H9 (cell line): ENCODE measurements around the gene PLEK2. TPM values are rescaled to one million over a fixed set of nuclear protein-coding genes. Genes with fewer than 3 reads are reported as not detected.

ENCODE experiments used
- DNase-seq: peaks from one replicate; pipeline ENCODE4 v3.0.0-alpha.2; 2017
- H2AFZ ChIP-seq: one replicate; pipeline ENCODE4 v1.6.1; 2013; ENCODE audit warnings: mild to moderate bottlenecking, low read length, control low read depth, moderate library complexity
- H2AK5ac ChIP-seq: 2 replicates; pipeline ENCODE4 v1.6.1; 2013; ENCODE audit warnings: low read length, control low read depth, mixed read lengths; ENCODE audit not compliant: insufficient read length
- H2BK120ac ChIP-seq: one replicate; pipeline ENCODE4 v1.6.1; 2013; ENCODE audit warnings: low read depth, mild to moderate bottlenecking, low read length, control low read depth, inconsistent platforms; ENCODE audit not compliant: poor library complexity, severe bottlenecking
- H2BK12ac ChIP-seq: 2 replicates; pipeline ENCODE4 v1.6.1; 2013; ENCODE audit warnings: low read length, control low read depth, mixed read lengths, low read depth; ENCODE audit not compliant: insufficient read length
- H2BK15ac ChIP-seq: 2 replicates; pipeline ENCODE4 v1.6.1; 2013; ENCODE audit warnings: low read depth, low read length, control low read depth
- H2BK20ac ChIP-seq: one replicate; pipeline ENCODE4 v1.6.1; 2013; ENCODE audit warnings: low read depth, mild to moderate bottlenecking, low read length, control low read depth, inconsistent platforms; ENCODE audit not compliant: poor library complexity, severe bottlenecking
- H2BK5ac ChIP-seq: 2 replicates; pipeline ENCODE4 v1.6.1; 2013; ENCODE audit warnings: low read length, control low read depth, mixed read lengths; ENCODE audit not compliant: insufficient read length
- H3K14ac ChIP-seq: 2 replicates; pipeline ENCODE4 v1.6.1; 2013; ENCODE audit warnings: low read length, control low read depth; ENCODE audit not compliant: insufficient read depth
- H3K18ac ChIP-seq: 2 replicates; pipeline ENCODE4 v1.6.1; 2013; ENCODE audit warnings: low read depth, mild to moderate bottlenecking, mixed read lengths, low read length, control low read depth; ENCODE audit not compliant: insufficient read length
- H3K23ac ChIP-seq: 2 replicates; pipeline ENCODE4 v1.6.1; 2013; ENCODE audit warnings: low read length, control low read depth, mixed read lengths, low read depth; ENCODE audit not compliant: insufficient read length
- H3K23me2 ChIP-seq: 2 replicates; pipeline ENCODE4 v1.6.1; 2013; ENCODE audit warnings: low read depth, mild to moderate bottlenecking, mixed read lengths, low read length, control low read depth; ENCODE audit not compliant: insufficient read length, poor library complexity, severe bottlenecking
- H3K27ac ChIP-seq: 2 replicates; pipeline ENCODE4 v1.5.1; 2013; ENCODE audit warnings: low read length, control low read depth, mixed read lengths, low read depth; ENCODE audit not compliant: insufficient read length
- H3K27me3 ChIP-seq: 2 replicates; pipeline ENCODE4 v1.6.1; 2013; ENCODE audit warnings: low read length, control low read depth, inconsistent platforms; ENCODE audit not compliant: insufficient read depth
- H3K4ac ChIP-seq: 2 replicates; pipeline ENCODE4 v1.6.1; 2013; ENCODE audit warnings: low read depth, mild to moderate bottlenecking, control low read depth, inconsistent platforms, low read length, moderate library complexity
- H3K4me1 ChIP-seq: 2 replicates; pipeline ENCODE4 v1.6.1; 2013; ENCODE audit warnings: low read length, control low read depth, inconsistent platforms; ENCODE audit not compliant: insufficient read depth
- H3K4me2 ChIP-seq: 2 replicates; pipeline ENCODE4 v1.6.1; 2013; ENCODE audit warnings: low read length, control low read depth, mixed read lengths; ENCODE audit not compliant: insufficient read length, insufficient read depth
- H3K56ac ChIP-seq: 2 replicates; pipeline ENCODE4 v1.6.1; 2013; ENCODE audit warnings: low read depth, mild to moderate bottlenecking, mixed read lengths, low read length, control low read depth; ENCODE audit not compliant: insufficient read length
- H3K79me1 ChIP-seq: 2 replicates; pipeline ENCODE4 v1.6.1; 2013; ENCODE audit warnings: low read depth, mild to moderate bottlenecking, moderate library complexity, low read length, control low read depth, inconsistent platforms; ENCODE audit not compliant: insufficient read depth, poor library complexity, severe bottlenecking
- H3K79me2 ChIP-seq: 2 replicates; pipeline ENCODE4 v1.6.1; 2013; ENCODE audit warnings: low read length, control low read depth, inconsistent platforms; ENCODE audit not compliant: insufficient read depth
- H3K9ac ChIP-seq: 2 replicates; pipeline ENCODE4 v1.6.1; 2013; ENCODE audit warnings: low read length, control low read depth, mixed read lengths; ENCODE audit not compliant: insufficient read length; ENCODE audit errors: extremely low read depth
- H3K9me3 ChIP-seq: one replicate; pipeline ENCODE4 v1.6.1; 2013; ENCODE audit warnings: low read depth, low read length, inconsistent platforms; ENCODE audit not compliant: control insufficient read depth
- H3T11ph ChIP-seq: one replicate; pipeline ENCODE4 v1.6.1; 2013; ENCODE audit warnings: mild to moderate bottlenecking, low read length, control low read depth, inconsistent platforms
- H4K20me1 ChIP-seq: one replicate; pipeline ENCODE4 v1.6.1; 2013; ENCODE audit not compliant: control insufficient read depth, insufficient read length, insufficient read depth
- H4K5ac ChIP-seq: 2 replicates; pipeline ENCODE4 v1.6.1; 2013; ENCODE audit warnings: low read depth, mild to moderate bottlenecking, mixed read lengths, low read length, control low read depth; ENCODE audit not compliant: insufficient read length
- H4K8ac ChIP-seq: replicated peaks from 2 replicates; pipeline ENCODE4 v1.6.1; 2013; ENCODE audit warnings: low read length, control low read depth, mixed read lengths, low read depth; ENCODE audit not compliant: insufficient read length
- H4K91ac ChIP-seq: 2 replicates; pipeline ENCODE4 v1.6.1; 2013; ENCODE audit warnings: low read depth, mild to moderate bottlenecking, moderate library complexity, mixed read lengths, low read length, control low read depth; ENCODE audit not compliant: insufficient read length
- H3K27ac Mint-ChIP-seq, 3 experiments: 2 replicates in 2 of 3; 3 replicates in 1 of 3; pipeline ENCODE4 v1.8.0; 2020 to 2021; ENCODE audit warnings: mixed read lengths in 3 of 3, mild to moderate bottlenecking in 1 of 3, moderate library complexity in 1 of 3
- H3K27me3 Mint-ChIP-seq: 2 replicates; pipeline ENCODE4 v1.8.0; 2021; ENCODE audit warnings: low read depth, mild to moderate bottlenecking, moderate library complexity, mixed read lengths
- H3K36me3 Mint-ChIP-seq, 3 experiments: 2 replicates in 2 of 3; 3 replicates in 1 of 3; pipeline ENCODE4 v1.8.0; 2020 to 2021; ENCODE audit warnings: low read depth in 3 of 3, mixed read lengths in 3 of 3; ENCODE audit not compliant: insufficient read depth in 1 of 3
- H3K4me1 Mint-ChIP-seq, 2 experiments: 2 replicates each; pipeline ENCODE4 v1.8.0; 2020; ENCODE audit warnings: mixed read lengths in 2 of 2
- H3K4me3 Mint-ChIP-seq, 2 experiments: 2 replicates in 1 of 2; 3 replicates in 1 of 2; pipeline ENCODE4 v1.8.0; 2020 to 2021; ENCODE audit warnings: mild to moderate bottlenecking in 2 of 2, mixed read lengths in 2 of 2, moderate library complexity in 1 of 2
- H3K9me3 Mint-ChIP-seq, 2 experiments: 2 replicates in 1 of 2; 3 replicates in 1 of 2; pipeline ENCODE4 v1.8.0; 2020; ENCODE audit warnings: mild to moderate bottlenecking in 2 of 2, mixed read lengths in 2 of 2, moderate library complexity in 1 of 2
- CTCF ChIP-seq: fragments of 200-600 bp; sonication (generic); conservative IDR thresholded peaks from 3 replicates; pipeline ENCODE4 v1.8.0; 2021; ENCODE audit warnings: antibody characterized with exemption, mild to moderate bottlenecking
- WGBS: extraction: QIAGEN DNeasy Blood & Tissue Kit; methylation state at CpG from one replicate; pipeline ENCODE4 v1.1.7; 2013; ENCODE audit warnings: missing lambda C conversion rate, low lambda C conversion rate, mixed read lengths; ENCODE audit not compliant: insufficient read length; ENCODE audit errors: extremely low coverage; 5-methylcytosine and 5-hydroxymethylcytosine counted together
- total RNA-seq: library from RNA; stranded (reverse); gene quantifications from 2 replicates; pipeline ENCODE4 v1.2.1, GENCODE V29; 2021

Gene PLEK2
- total RNA-seq, 1 experiment from 2014 or later: not detected

- no peak overlapping the region for H3K4me3 Mint-ChIP-seq
- H2AFZ ChIP-seq: no peak overlapping the region
- WGBS: no CpG with 5 or more reads among the region's 4 CpGs
- H2BK120ac ChIP-seq: no peak overlapping the region
- no peak overlapping the region for H3K14ac ChIP-seq
- no peak overlapping the region for H3K18ac ChIP-seq
- no peak overlapping the region for H3K4ac ChIP-seq
- no peak overlapping the region for H4K5ac ChIP-seq
- no peaks in the 10 kb centered on the region for H4K20me1 ChIP-seq
- H3K79me2 ChIP-seq: no peaks in the 10 kb centered on the region
- H2BK20ac ChIP-seq: no peak overlapping the region
- TF ChIP-seq CTCF: no peak
- peaks cover 19 to 21% of the 10 kb centered on the region in 2 experiments for H3K4me1 Mint-ChIP-seq
- H4K91ac ChIP-seq: no peak overlapping the region
- H3K4me2 ChIP-seq: no peak overlapping the region
- H3K79me1 ChIP-seq: no peaks in the 10 kb centered on the region
- no peaks in the 10 kb centered on the region; the same call in 1 of the 2 replicates for H3K27me3 Mint-ChIP-seq
- H2BK5ac ChIP-seq: no peak overlapping the region
- no peak overlapping the region for H4K8ac ChIP-seq
- H2BK12ac ChIP-seq: no peak overlapping the region
- H3K9ac ChIP-seq: no peak overlapping the region
- H3K56ac ChIP-seq: no peak overlapping the region
- no peak overlapping the region for H2BK15ac ChIP-seq
- H3K36me3 Mint-ChIP-seq: no peaks in the 10 kb centered on the region
- DNase-seq: no peak
- no peak overlapping the region for H2AK5ac ChIP-seq
- H3K27ac Mint-ChIP-seq: no peak overlapping the region
- peaks cover 2% of the 10 kb centered on the region; the same call in 1 of the 2 replicates for H3K4me1 ChIP-seq
- H3K23me2 ChIP-seq: no peaks in the 10 kb centered on the region
- no peak overlapping the region for H3K27ac ChIP-seq
- no peak overlapping the region for H3T11ph ChIP-seq
- H3K27me3 ChIP-seq: no peaks in the 10 kb centered on the region
- H3K9me3 ChIP-seq: no peaks in the 10 kb centered on the region
- no peak overlapping the region for H3K23ac ChIP-seq
- H3K9me3 Mint-ChIP-seq: no peaks in the 10 kb centered on the region
These were observed 13.6 kb upstream of the PLEK2 start for GRCh38 chr14:67425608-67426007.
